ENCODE data around the gene MSGN1.
"Not testable (repeated sequence)": the region's sequence is repeated elsewhere in the genome, so short reads cannot be mapped to it uniquely, and the experiment has no call there.

The MSGN1 gene

DNA sequence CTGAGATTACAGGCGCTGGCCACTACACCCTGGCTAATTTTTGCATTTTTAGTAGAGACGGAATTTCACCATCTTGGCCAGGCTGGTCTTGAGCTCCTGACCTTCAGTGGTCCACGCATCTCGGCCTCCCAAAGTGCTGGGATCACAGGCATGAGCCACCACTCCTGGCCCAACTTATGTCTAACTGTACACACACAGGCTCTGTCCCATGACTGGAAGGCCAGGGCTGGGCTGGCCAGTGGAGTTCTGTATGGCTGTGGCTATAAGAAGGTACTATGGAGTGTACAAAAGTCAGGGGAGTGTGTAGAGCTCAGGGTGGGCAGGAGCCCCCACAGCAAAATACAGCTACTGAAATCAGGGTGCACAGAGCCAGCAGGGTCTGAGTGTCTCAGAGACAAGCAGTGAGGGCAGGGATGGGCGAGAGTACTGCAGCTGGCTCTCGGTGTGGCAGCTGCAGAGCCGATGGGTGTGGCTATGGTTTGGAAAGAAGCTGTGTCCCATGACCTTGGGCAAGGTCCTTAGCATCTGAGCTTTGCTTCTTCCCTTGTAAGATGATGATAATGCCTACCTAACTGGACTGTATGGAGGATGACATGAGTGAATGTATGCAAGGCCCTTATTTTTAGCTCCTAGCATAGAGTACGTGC, 10.4 kb upstream of the MSGN1 start:
- Histone ChIP-seq H3K36me3 (ENCODE audit: control insufficient read depth, low read depth, low read length) (no peaks in the 10 kb centered on the region), H3K27ac (ENCODE audit: low read length) (no peak overlapping the region), H3K9ac (ENCODE audit: low read length) (no peak overlapping the region), H3K4me3 (ENCODE audit: low read length) (no peak overlapping the region), H3K27me3 (ENCODE audit: control insufficient read depth, insufficient read depth, low read length) (no peaks in the 10 kb centered on the region), H3K9me3 (ENCODE audit: control insufficient read depth, low read depth, low read length) (no peaks in the 10 kb centered on the region), H3K4me1 (ENCODE audit: control insufficient read depth, low read depth, low read length) (no peaks in the 10 kb centered on the region)

DNA sequence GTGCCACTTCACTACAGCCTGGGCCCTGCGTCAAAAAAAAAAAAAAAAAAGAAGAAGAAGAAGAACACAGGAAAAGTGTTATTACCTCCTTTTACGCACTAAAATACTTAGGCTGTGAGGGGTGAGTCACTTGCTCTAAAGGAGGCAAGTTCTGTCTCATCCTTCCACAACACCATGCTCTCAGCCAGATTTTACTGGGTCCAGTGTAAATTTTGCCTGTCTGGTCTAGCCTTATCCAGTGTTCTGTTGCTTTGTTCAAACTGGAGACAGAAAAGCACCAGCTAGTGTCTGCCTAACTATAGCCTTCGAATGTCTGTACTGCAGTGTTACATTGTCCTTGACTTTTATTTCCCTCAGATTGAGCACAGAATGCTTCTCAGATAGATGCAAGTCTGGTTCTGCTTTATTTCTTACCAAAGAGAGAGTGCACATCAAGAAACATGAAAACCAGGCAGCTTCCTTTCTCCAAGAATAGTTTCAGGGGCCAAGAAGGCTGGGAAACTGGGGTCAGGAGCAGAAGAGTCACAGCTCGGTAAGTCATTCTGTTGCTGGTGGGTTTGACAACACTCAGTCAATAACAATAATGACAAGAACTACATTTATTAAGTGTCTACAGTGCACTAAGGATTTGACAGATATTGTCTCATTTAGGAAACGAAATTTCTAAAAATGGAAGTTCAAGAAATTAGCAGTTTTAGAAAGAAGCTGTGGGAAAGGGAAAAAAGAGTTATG, 3.1 kb upstream of the MSGN1 start:
- Histone ChIP-seq H3K4me3 (ENCODE audit: low read length) (no peak overlapping the region), H3K9ac (ENCODE audit: low read length) (no peak overlapping the region), H3K36me3 (ENCODE audit: control insufficient read depth, low read depth, low read length) (no peaks in the 10 kb centered on the region), H3K27me3 (ENCODE audit: control insufficient read depth, insufficient read depth, low read length) (no peaks in the 10 kb centered on the region), H3K4me1 (ENCODE audit: control insufficient read depth, low read depth, low read length) (no peaks in the 10 kb centered on the region), H3K9me3 (ENCODE audit: control insufficient read depth, low read depth, low read length) (no peaks in the 10 kb centered on the region), H3K27ac (ENCODE audit: low read length) (no peak overlapping the region)

GRCh38 chr2:17813742-17814473, 2.4 kb upstream of the MSGN1 start:
- Histone ChIP-seq H3K27me3 (ENCODE audit: control insufficient read depth, insufficient read depth, low read length) (no peaks in the 10 kb centered on the region), H3K36me3 (ENCODE audit: control insufficient read depth, low read depth, low read length) (no peaks in the 10 kb centered on the region), H3K4me3 (ENCODE audit: low read length) (no peak overlapping the region), H3K4me1 (ENCODE audit: control insufficient read depth, low read depth, low read length) (no peaks in the 10 kb centered on the region), H3K9me3 (ENCODE audit: control insufficient read depth, low read depth, low read length) (no peaks in the 10 kb centered on the region), H3K27ac (ENCODE audit: low read length) (no peak overlapping the region), H3K9ac (ENCODE audit: low read length) (no peak overlapping the region)

- no peak overlapping the region for H3K9ac ChIP-seq (ENCODE audit: low read length)
- no peaks in the 10 kb centered on the region for H3K9me3 ChIP-seq (ENCODE audit: control insufficient read depth, low read depth, low read length)
- H3K36me3 ChIP-seq (ENCODE audit: control insufficient read depth, low read depth, low read length), result no peaks in the 10 kb centered on the region
- no peaks in the 10 kb centered on the region for H3K27me3 ChIP-seq (ENCODE audit: control insufficient read depth, insufficient read depth, low read length)
- no peak overlapping the region for H3K27ac ChIP-seq (ENCODE audit: low read length)
- no peaks in the 10 kb centered on the region for H3K4me1 ChIP-seq (ENCODE audit: control insufficient read depth, low read depth, low read length)
- no peak overlapping the region for H3K4me3 ChIP-seq (ENCODE audit: low read length)
Observed at GRCh38 chr2:17814601-17815000, 1.7 kb upstream of the MSGN1 start.

- Histone ChIP-seq H3K9ac (ENCODE audit: low read length) (no peak overlapping the region), H3K36me3 (ENCODE audit: control insufficient read depth, low read depth, low read length) (no peaks in the 10 kb centered on the region), H3K4me1 (ENCODE audit: control insufficient read depth, low read depth, low read length) (no peaks in the 10 kb centered on the region), H3K27ac (ENCODE audit: low read length) (no peak overlapping the region), H3K9me3 (ENCODE audit: control insufficient read depth, low read depth, low read length) (no peaks in the 10 kb centered on the region), H3K27me3 (ENCODE audit: control insufficient read depth, insufficient read depth, low read length) (no peaks in the 10 kb centered on the region), H3K4me3 (ENCODE audit: low read length) (no peak overlapping the region)
Observed at GRCh38 chr2:17815468-17816184, 634 bp upstream of the MSGN1 start.

GRCh38 chr2:17818235-17818815, 2.1 kb downstream of the MSGN1 start:
- Histone ChIP-seq H3K9ac (ENCODE audit: low read length) (no peak overlapping the region), H3K36me3 (ENCODE audit: control insufficient read depth, low read depth, low read length) (no peaks in the 10 kb centered on the region), H3K27ac (ENCODE audit: low read length) (no peak overlapping the region), H3K4me1 (ENCODE audit: control insufficient read depth, low read depth, low read length) (peaks cover 6% of the 10 kb centered on the region), H3K4me3 (ENCODE audit: low read length) (no peak overlapping the region), H3K9me3 (ENCODE audit: control insufficient read depth, low read depth, low read length) (no peaks in the 10 kb centered on the region), H3K27me3 (ENCODE audit: control insufficient read depth, insufficient read depth, low read length) (no peaks in the 10 kb centered on the region)

DNA sequence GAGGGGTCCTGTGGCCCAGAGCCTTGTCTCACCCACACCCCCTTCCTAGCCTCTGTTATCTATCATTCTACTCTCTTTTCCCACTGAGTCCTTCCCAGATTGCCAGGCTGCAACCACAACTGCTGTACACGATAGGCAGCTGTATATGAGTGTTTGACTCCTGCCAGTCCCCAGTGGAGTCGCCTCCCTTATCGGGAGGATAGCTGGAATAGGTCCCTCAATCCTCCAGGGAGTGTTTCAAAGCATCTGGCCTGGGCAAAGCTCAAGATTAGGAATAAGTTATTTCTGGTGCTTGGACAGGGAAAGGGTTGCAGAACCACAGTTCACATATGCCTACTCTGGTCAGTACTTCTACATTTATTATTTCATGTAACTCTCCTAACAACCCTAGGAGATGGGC, 4.8 kb downstream of the MSGN1 start:
- Histone ChIP-seq H3K27ac (ENCODE audit: low read length) (no peak overlapping the region), H3K27me3 (ENCODE audit: control insufficient read depth, insufficient read depth, low read length) (peaks cover 4% of the 10 kb centered on the region), H3K36me3 (ENCODE audit: control insufficient read depth, low read depth, low read length) (no peaks in the 10 kb centered on the region), H3K4me1 (ENCODE audit: control insufficient read depth, low read depth, low read length) (peaks cover 6% of the 10 kb centered on the region), H3K9ac (ENCODE audit: low read length) (no peak overlapping the region), H3K4me3 (ENCODE audit: low read length) (no peak overlapping the region), H3K9me3 (ENCODE audit: control insufficient read depth, low read depth, low read length) (no peaks in the 10 kb centered on the region)

DNA sequence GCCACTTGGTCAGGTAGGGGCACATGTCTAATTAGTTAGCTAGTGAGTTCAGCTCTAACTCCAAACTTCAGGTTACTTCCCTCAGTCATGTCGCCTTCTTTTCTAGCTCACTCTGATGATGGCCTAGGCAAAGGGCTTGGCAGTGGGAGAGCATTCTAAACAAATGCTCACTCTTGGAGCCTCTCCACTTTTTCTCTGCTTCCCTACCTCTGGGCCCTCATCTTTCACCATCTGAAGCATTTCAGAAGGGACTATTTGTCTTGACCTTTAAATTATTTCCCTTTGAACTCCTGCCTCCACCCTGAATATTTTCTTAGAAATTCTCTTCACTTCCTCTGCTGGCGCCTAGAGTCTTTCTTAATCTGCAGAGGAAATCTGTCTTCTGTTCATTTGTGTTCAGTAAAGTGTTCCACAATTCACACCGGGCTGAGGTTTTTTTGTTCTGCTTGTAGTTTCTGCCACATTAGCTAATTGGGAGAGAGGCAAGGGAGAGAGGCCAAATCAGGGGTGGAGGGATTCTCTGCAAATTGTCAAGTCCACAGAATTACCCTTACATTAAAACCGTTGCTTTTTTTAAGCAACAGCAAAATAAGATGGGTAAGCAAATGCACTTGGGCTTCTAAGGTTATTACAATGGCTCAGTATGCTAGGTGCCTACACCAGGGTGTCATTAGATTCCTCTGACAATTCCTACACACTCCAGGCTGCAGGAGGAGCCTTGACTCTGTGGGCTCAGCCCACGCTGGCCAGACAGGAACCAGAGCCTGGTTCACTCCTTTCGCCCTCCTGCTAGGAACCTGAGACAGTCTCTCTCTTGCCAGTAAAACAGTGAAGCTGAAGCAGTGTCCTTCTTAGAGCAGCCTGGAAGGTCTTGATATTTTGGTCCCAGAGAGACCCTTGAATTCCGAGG, 5.5 kb downstream of the MSGN1 start:
- Histone ChIP-seq H3K9ac (ENCODE audit: low read length) (no peak overlapping the region), H3K27me3 (ENCODE audit: control insufficient read depth, insufficient read depth, low read length) (peaks cover 4% of the 10 kb centered on the region), H3K9me3 (ENCODE audit: control insufficient read depth, low read depth, low read length) (no peaks in the 10 kb centered on the region), H3K4me3 (ENCODE audit: low read length) (no peak overlapping the region), H3K27ac (ENCODE audit: low read length) (no peak overlapping the region), H3K4me1 (ENCODE audit: control insufficient read depth, low read depth, low read length) (peaks cover 6% of the 10 kb centered on the region), H3K36me3 (ENCODE audit: control insufficient read depth, low read depth, low read length) (no peaks in the 10 kb centered on the region)

DNA sequence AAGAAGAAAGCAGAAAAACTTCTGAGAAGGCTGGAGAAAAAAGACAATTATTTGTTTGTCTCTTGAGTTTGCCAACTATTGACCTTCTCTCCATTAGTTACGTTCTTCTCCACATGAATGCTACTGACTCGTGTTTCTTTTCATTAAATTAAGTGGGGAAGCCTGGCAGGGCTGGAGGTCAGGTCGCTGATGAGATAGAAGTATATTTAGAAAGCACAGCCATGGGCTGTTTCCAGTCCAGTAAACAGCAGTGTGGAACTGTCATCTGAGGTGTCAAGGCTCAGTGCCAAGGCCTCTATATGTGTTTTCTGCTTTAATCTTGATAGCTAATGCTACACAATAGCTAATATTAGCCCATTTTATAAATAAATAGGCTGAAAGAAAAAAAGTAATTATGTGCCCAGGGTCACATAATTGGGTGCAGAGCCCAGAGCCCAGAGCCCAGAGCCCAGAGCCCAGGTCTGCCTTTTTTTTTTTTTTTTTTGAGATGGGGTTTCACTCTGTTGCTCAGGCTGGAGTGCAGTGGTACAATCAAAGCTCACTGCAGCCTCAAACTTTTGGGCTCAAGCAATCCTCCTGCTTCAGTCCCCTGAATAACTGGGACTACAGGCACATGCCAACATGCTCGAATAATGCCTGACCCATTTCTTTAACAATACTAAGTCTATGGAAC, 6.3 kb downstream of the MSGN1 start:
- no peak overlapping the region for H3K4me3 ChIP-seq (ENCODE audit: low read length)
- H3K9ac ChIP-seq (ENCODE audit: low read length), result no peak overlapping the region
- no peaks in the 10 kb centered on the region for H3K36me3 ChIP-seq (ENCODE audit: control insufficient read depth, low read depth, low read length)
- H3K4me1 ChIP-seq (ENCODE audit: control insufficient read depth, low read depth, low read length), result peaks cover 11% of the 10 kb centered on the region
- no peaks in the 10 kb centered on the region for H3K9me3 ChIP-seq (ENCODE audit: control insufficient read depth, low read depth, low read length)
- peaks cover 4% of the 10 kb centered on the region for H3K27me3 ChIP-seq (ENCODE audit: control insufficient read depth, insufficient read depth, low read length)
- H3K27ac ChIP-seq (ENCODE audit: low read length), result no peak overlapping the region

- H3K9ac ChIP-seq (ENCODE audit: low read length); H3K4me3 ChIP-seq (ENCODE audit: low read length); H3K27me3 ChIP-seq (ENCODE audit: control insufficient read depth, insufficient read depth, low read length); H3K27ac ChIP-seq (ENCODE audit: low read length); H3K9me3 ChIP-seq (ENCODE audit: control insufficient read depth, low read depth, low read length); H3K36me3 ChIP-seq (ENCODE audit: control insufficient read depth, low read depth, low read length): not testable (repeated sequence)
- H3K4me1 ChIP-seq (ENCODE audit: control insufficient read depth, low read depth, low read length), result peaks cover 11% of the 10 kb centered on the region
Observed at GRCh38 chr2:17823646-17824045, 7.4 kb downstream of the MSGN1 start.

Data from iPS-18a (cell line).